HG03342 (cell line): ENCODE data around the gene ADAMTS15.
"Not testable (repeated sequence)": the region's sequence is repeated elsewhere in the genome, so short reads cannot be mapped to it uniquely, and the experiment has no call there.

Experiments used
- ATAC-seq: cut with Tn5 transposase; IDR thresholded peaks from one replicate; pipeline ENCODE4 v1.9.1; 2021; ENCODE audit warnings: mild to moderate bottlenecking, moderate library complexity; ENCODE audit not compliant: unreplicated experiment

ADAMTS15 gene

GRCh38 chr11:130434521-130435223 lies 13.8 kb upstream of the ADAMTS15 start:
- ATAC-seq, result peak; percentile 89

GRCh38 chr11:130435671-130436070 lies 12.8 kb upstream of the ADAMTS15 start:
- ATAC-seq, result no peak

GRCh38 chr11:130436171-130436570 lies 12.3 kb upstream of the ADAMTS15 start:
- ATAC-seq, result no peak

GRCh38 chr11:130437848-130438247 lies 10.6 kb upstream of the ADAMTS15 start:
- no peak for ATAC-seq

- ATAC-seq, result not testable (repeated sequence)
These were observed 9.9 kb upstream of the ADAMTS15 start for GRCh38 chr11:130438401-130439159.

GRCh38 chr11:130439160-130439519 lies 9.3 kb upstream of the ADAMTS15 start:
- no peak for ATAC-seq

- no peak for ATAC-seq
These were observed 8.6 kb upstream of the ADAMTS15 start for GRCh38 chr11:130439876-130440275.

GRCh38 chr11:130441719-130442118 lies 6.7 kb upstream of the ADAMTS15 start:
- no peak for ATAC-seq

GRCh38 chr11:130442737-130443136 lies 5.7 kb upstream of the ADAMTS15 start:
- ATAC-seq, result no peak

GRCh38 chr11:130445788-130446187 lies 2.7 kb upstream of the ADAMTS15 start:
- ATAC-seq, result no peak

GRCh38 chr11:130448039-130448415 lies 418 bp upstream of the ADAMTS15 start:
- no peak for ATAC-seq

GRCh38 chr11:130449310-130449990 lies 1.0 kb downstream of the ADAMTS15 start:
- no peak for ATAC-seq

- no peak for ATAC-seq
These were observed 1.7 kb downstream of the ADAMTS15 start for GRCh38 chr11:130449996-130450769.

- no peak for ATAC-seq
These were observed 3.0 kb downstream of the ADAMTS15 start for GRCh38 chr11:130451231-130452019.

- no peak for ATAC-seq
These were observed 3.7 kb downstream of the ADAMTS15 start for GRCh38 chr11:130452176-130452575.

GRCh38 chr11:130452940-130453339 lies 4.5 kb downstream of the ADAMTS15 start:
- ATAC-seq, result no peak

- no peak for ATAC-seq
These were observed 6.2 kb downstream of the ADAMTS15 start for GRCh38 chr11:130454491-130455252.

- no peak for ATAC-seq
These were observed 7.2 kb downstream of the ADAMTS15 start for GRCh38 chr11:130455483-130456127.

- ATAC-seq, result no peak
These were observed 7.8 kb downstream of the ADAMTS15 start for GRCh38 chr11:130456286-130456685.
